ENCODE data around the gene CSH2. TPM values are rescaled to one million over a fixed set of nuclear protein-coding genes. Genes with fewer than 3 reads are reported as not detected.

CSH2 gene
- total RNA-seq, 8 experiments from 2014 or later: 0.57 TPM; not detected in 7

DNA sequence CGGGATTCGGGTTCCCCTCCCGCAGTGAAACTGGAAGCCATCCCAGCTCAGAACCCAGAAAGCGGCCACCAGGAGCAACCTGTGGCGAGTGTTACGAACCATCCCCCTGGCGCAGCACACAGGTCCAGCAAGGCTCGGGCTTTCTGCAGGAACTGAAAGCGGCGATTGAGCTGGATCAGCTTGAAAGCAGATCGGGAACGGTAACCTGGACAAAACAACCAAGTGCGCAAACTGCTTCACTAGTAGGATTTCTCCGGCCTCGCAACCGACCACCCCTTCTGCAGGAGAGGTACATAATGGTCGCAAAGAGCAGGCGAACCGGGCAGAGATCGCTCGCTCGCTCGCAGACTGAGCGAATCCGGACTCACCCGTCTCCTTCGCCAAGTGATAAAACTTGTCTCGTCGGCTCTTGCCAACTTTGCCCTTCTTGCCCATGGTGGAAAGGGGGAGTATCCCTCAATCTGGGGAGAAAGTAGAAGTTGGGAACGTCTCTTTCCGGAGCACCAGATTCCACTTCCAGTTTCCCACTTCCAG, 46.9 kb downstream of the CSH2 start:
- Histone ChIP-seq H3K27ac (peak overlapping the region; percentile 5 to 99), H3K4me3 (peak overlapping the region; percentile 72 to 95 (median 74)), H3K4me1 (replicated peaks in 1 of 2) (peaks cover 9 to 10% of the 10 kb centered on the region in 2 donors)
- ATAC-seq (replicated peaks in 6 of 8): peak in 5 of 8 experiments; percentile 1 to 17 (median 4)
- WGBS, 10 experiments: 0 to 8% (median 0%) methylated on average over 1 to 22 of the region's 31 CpGs
- in situ Hi-C loops (cut with MboI; ENCODE audit: low pct_unique_long_range_greater_than_20kb in 2 of 9, low sequenced_read_pairs in 9 of 9, unreplicated experiment in 9 of 9): no loop called here

DNA sequence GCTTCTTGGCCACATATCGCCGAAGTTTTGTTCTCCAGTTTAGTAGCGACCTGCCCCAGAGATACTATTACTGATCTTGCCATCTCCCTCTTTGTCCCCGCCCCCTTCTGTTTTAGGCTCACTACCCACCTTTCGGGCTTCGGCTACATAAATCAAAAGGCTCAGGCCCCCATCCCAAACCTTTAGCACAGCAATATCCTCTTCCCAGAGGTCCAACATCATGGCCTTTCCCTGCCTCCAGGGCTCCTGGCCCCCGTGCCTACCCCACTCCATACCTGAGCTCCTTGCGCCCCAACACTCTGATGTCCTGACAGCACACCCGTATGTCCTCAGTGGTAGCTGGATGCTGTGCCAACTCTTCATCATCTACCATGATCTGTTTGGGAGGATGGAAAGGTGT, 49.1 kb downstream of the CSH2 start:
- H3K4me3 ChIP-seq: no peak overlapping the region
- H3K27ac ChIP-seq: no peak overlapping the region
- peaks cover 9 to 10% of the 10 kb centered on the region in 2 donors for H3K4me1 ChIP-seq (replicated peaks in 1 of 2)
- WGBS, 10 experiments: 64 to 100% (median 99%) methylated on average over 1 to 8 of the region's 9 CpGs; no CpG with 5 or more reads in 5 of the 10 experiments
- in situ Hi-C loops (cut with MboI; ENCODE audit: low pct_unique_long_range_greater_than_20kb in 2 of 9, low sequenced_read_pairs in 9 of 9, unreplicated experiment in 9 of 9): no loop called here
- no peak for ATAC-seq (replicated peaks in 6 of 8)

DNA sequence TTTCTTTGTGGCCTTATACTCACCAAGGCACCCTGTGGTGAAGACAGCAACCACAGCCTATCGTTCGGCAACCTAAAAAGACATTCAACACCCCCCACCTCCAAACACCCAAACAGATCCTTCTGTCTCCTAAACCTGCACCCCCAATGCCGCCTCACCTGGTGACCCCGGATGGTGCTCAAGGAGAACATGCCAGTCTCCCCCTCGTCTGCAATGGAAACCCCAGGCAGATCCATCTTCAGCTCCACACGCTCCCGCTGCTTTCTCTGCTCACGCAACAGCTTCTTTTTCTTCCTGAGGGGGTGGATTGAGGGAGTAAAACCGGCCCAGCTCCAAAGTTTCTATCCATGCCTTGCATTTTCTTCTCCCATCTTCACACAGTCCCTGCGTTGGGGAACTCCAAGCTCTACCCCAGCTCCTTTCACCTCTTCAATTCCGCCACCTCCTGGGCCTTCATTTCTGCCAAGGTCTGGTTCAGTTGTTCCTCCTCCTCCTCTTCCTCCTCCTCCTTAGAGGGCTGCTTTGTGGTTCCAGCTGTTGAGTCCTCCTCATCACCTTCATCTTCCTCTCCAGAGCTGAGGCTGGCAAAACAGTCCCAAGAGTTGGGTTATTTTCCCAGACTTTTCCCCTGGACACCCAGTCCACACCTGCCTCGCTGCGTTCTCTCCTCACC, 49.7 kb downstream of the CSH2 start:
- in situ Hi-C loops (cut with MboI; ENCODE audit: low pct_unique_long_range_greater_than_20kb in 2 of 9, low sequenced_read_pairs in 9 of 9, unreplicated experiment in 9 of 9): no loop called here
- WGBS, 10 experiments: 82 to 100% (median 97%) methylated on average over 2 to 10 of the region's 13 CpGs; no CpG with 5 or more reads in 4 of the 10 experiments
- H3K27ac ChIP-seq: no peak overlapping the region
- H3K4me1 ChIP-seq (replicated peaks in 1 of 2): peaks cover 8 to 9% of the 10 kb centered on the region in 2 donors
- H3K4me3 ChIP-seq: no peak overlapping the region
- ATAC-seq (replicated peaks in 6 of 8): no peak

DNA sequence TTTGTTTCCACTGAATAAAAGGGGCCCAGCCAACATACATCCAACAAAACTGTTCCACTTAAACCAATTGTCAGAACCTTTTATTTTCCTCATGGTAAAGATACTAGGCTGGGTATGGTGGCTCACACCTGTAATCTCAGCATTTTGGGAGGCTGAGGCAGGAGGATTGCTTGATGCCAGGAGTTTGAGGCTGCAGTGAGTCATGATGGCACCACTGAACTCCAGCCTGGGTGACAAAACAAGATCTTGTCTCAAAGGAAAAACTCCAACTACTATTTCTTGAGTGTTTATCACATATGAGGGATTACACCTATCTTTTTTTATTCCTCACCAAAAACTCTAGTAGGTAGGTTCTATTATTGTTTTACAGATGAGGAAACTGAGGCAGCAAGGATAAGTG, 50.9 kb downstream of the CSH2 start:
- Histone ChIP-seq H3K27ac (no peak overlapping the region), H3K4me3 (no peak overlapping the region), H3K4me1 (replicated peaks in 1 of 2) (peaks cover 0 to 4% of the 10 kb centered on the region in 2 donors)
- no peak for ATAC-seq (replicated peaks in 6 of 8)
- in situ Hi-C loops (cut with MboI; ENCODE audit: low pct_unique_long_range_greater_than_20kb in 2 of 9, low sequenced_read_pairs in 9 of 9, unreplicated experiment in 9 of 9): no loop called here

Other genes with a start within 250 kb of the CSH2 start
- gene LIMD2, start 173.6 kb downstream of the CSH2 start, total RNA-seq: 10 to 100 TPM in 5 of 8 experiments, 1 to 10 TPM in 2, under 1 TPM in 1; 0.97 to 64.4 (median 17.8) TPM
- gene STRADA, start 131.9 kb downstream of the CSH2 start, total RNA-seq: 10 to 100 TPM; 23.3 to 88.1 (median 33.4) TPM
- gene CCDC47, start 100.1 kb downstream of the CSH2 start, total RNA-seq: 10 to 100 TPM; 44.4 to 93.5 (median 54.2) TPM
- gene DDX42, start 99.5 kb downstream of the CSH2 start, total RNA-seq: 100 to 1,000 TPM in 3 of 8 experiments, 10 to 100 TPM in 5; 62.4 to 169 (median 85.4) TPM
- 100 to 1,000 TPM in 1 of 8 experiments, 10 to 100 TPM in 7; 27.2 to 110 (median 71.3) TPM for gene PSMC5, start 46.2 kb downstream of the CSH2 start, total RNA-seq
- 10 to 100 TPM; 26.3 to 69.5 (median 38.7) TPM for gene FTSJ3, start 46.0 kb downstream of the CSH2 start, total RNA-seq
- 100 to 1,000 TPM in 1 of 8 experiments, 10 to 100 TPM in 7; 10.7 to 114 (median 24.8) TPM for gene SMARCD2, start 31.0 kb downstream of the CSH2 start, total RNA-seq
- not detected for gene GH2, start 8.3 kb upstream of the CSH2 start, total RNA-seq
- under 1 TPM in 2 of 8 experiments, not detected in 6; 0.24 to 0.46 TPM for gene CSH1, start 22.9 kb upstream of the CSH2 start, total RNA-seq
- under 1 TPM in 5 of 8 experiments, not detected in 3; 0.14 to 0.45 (median 0.31) TPM for gene CSHL1, start 37.6 kb upstream of the CSH2 start, total RNA-seq
- not detected for gene GH1, start 45.2 kb upstream of the CSH2 start, total RNA-seq
- gene CD79B, start 58.7 kb upstream of the CSH2 start, total RNA-seq: 1 to 10 TPM in 3 of 8 experiments, under 1 TPM in 4, not detected in 1; 0.14 to 2.1 (median 0.94) TPM
- 1 to 10 TPM in 4 of 8 experiments, under 1 TPM in 4; 0.04 to 2.1 (median 1.0) TPM for gene SCN4A, start 99.2 kb upstream of the CSH2 start, total RNA-seq
- 10 to 100 TPM in 1 of 8 experiments, 1 to 10 TPM in 1, under 1 TPM in 6; 0.36 to 25.1 (median 0.53) TPM for gene PRR29, start 124.7 kb upstream of the CSH2 start, total RNA-seq
- 10 to 100 TPM in 1 of 8 experiments, 1 to 10 TPM in 2, under 1 TPM in 3, not detected in 2; 0.32 to 11.5 (median 1.0) TPM for gene ICAM2, start 147.0 kb upstream of the CSH2 start, total RNA-seq